SK-N-SH (cell line): Measurements from ENCODE around the gene HLF. TPM values are rescaled to one million over a fixed set of nuclear protein-coding genes. Genes with fewer than 3 reads are reported as not detected.

Experiments
- CTCF ChIA-PET: fragments of 300-600, 350-600 bp; formaldehyde crosslinking; extraction: SDS; loops from one replicate; lab custom pipeline; 2021; lab: Yijun Ruan, JAX
- POLR2A ChIA-PET: fragments of 350-600 bp; sonication (Branson Sonifier 250); formaldehyde crosslinking; extraction: SDS; loops from one replicate; lab custom pipeline; 2020; ENCODE audit warnings: antibody characterized with exemption, inconsistent platforms; lab: Yijun Ruan, JAX
- DNase-seq: peaks from one replicate; pipeline ENCODE4 v3.0.0; 2012
- H2AFZ ChIP-seq: fragments of 200-600 bp; sonication (generic); 2 replicates; pipeline ENCODE4 v1.8.1; 2016; ENCODE audit warnings: antibody characterized with exemption, mild to moderate bottlenecking, low read depth
- H3F3A ChIP-seq: fragments of 200-600 bp; sonication (generic); replicated peaks from 2 replicates; pipeline ENCODE3; 2016; ENCODE audit warnings: antibody characterized with exemption, mild to moderate bottlenecking; ENCODE audit not compliant: insufficient read depth
- H3K27ac ChIP-seq, 2 experiments: fragments of 200-500 bp in 1 of 2; fragments of 200-600 bp in 1 of 2; sonication (Bioruptor generic) in 1 of 2; sonication (generic), shearing (Covaris generic) in 1 of 2; 2 replicates each; pipeline versions ENCODE4 v1.5.1 to v1.6.1; 2014 to 2016; ENCODE audit warnings: low read depth in 2 of 2, inconsistent platforms in 1 of 2, low read length in 1 of 2, mild to moderate bottlenecking in 1 of 2, mixed read lengths in 1 of 2
- H3K27me3 ChIP-seq: fragments of 200-600 bp; sonication (generic), shearing (Covaris generic); 2 replicates; pipeline ENCODE4 v1.6.1; 2016; ENCODE audit warnings: mixed run types; ENCODE audit not compliant: insufficient read depth
- H3K36me3 ChIP-seq, 2 experiments: fragments of 200-500 bp in 1 of 2; fragments of 200-600 bp in 1 of 2; sonication (Bioruptor generic) in 1 of 2; sonication (generic) in 1 of 2; replicated peaks in 1 of 2; 2 replicates each; pipeline versions ENCODE3 to v1.5.1; 2014 to 2016; ENCODE audit warnings: low read length in 1 of 2, mild to moderate bottlenecking in 1 of 2; ENCODE audit not compliant: insufficient read depth in 2 of 2, control insufficient read depth in 1 of 2
- H3K4me1 ChIP-seq, 2 experiments: fragments of 200-500 bp in 1 of 2; fragments of 200-600 bp in 1 of 2; sonication (Bioruptor generic) in 1 of 2; sonication (generic), shearing (Covaris generic) in 1 of 2; 2 replicates each; pipeline versions ENCODE4 v1.5.1 to v1.6.1; 2014 to 2016; ENCODE audit warnings: low read depth in 1 of 2, low read length in 1 of 2, mixed run types in 1 of 2; ENCODE audit not compliant: insufficient read depth in 2 of 2, control insufficient read depth in 1 of 2
- H3K4me2 ChIP-seq: fragments of 200-600 bp; sonication (generic), shearing (Covaris generic); 2 replicates; pipeline ENCODE4 v1.6.1; 2017; ENCODE audit warnings: mixed run types
- H3K4me3 ChIP-seq, 2 experiments: fragments of 200-500 bp in 1 of 2; fragments of 200-600 bp in 1 of 2; sonication (Bioruptor generic) in 1 of 2; sonication (generic), shearing (Covaris generic) in 1 of 2; 2 replicates each; pipeline versions ENCODE4 v1.5.1 to v1.8.1; 2014 to 2016; ENCODE audit warnings: low read depth in 2 of 2, inconsistent platforms in 1 of 2, low read length in 1 of 2, mild to moderate bottlenecking in 1 of 2, mixed read lengths in 1 of 2, moderate library complexity in 1 of 2
- H3K79me2 ChIP-seq: fragments of 200-600 bp; sonication (generic); 2 replicates; pipeline ENCODE4 v1.8.1; 2017; ENCODE audit warnings: mild to moderate bottlenecking; ENCODE audit not compliant: insufficient read depth
- H3K9ac ChIP-seq: fragments of 200-600 bp; sonication (generic); 2 replicates; pipeline ENCODE4 v1.6.1; 2017; ENCODE audit warnings: mixed run types
- H3K9me2 ChIP-seq: fragments of 200-600 bp; sonication (generic); 2 replicates; pipeline ENCODE4 v1.6.1; 2017; ENCODE audit warnings: mixed run types
- H3K9me3 ChIP-seq: fragments of 200-600 bp; sonication (generic); 2 replicates; pipeline ENCODE4 v1.6.1; 2017; ENCODE audit warnings: mixed run types, mild to moderate bottlenecking, moderate library complexity
- H4K20me1 ChIP-seq: fragments of 200-600 bp; sonication (generic); 2 replicates; pipeline ENCODE4 v1.6.1; 2017; ENCODE audit warnings: mild to moderate bottlenecking, mixed run types; ENCODE audit not compliant: insufficient read depth
- CTCF ChIP-seq: fragments of 200-600 bp; sonication (generic); IDR thresholded peaks from 2 replicates; pipeline ENCODE4 v1.6.1; 2017; ENCODE audit warnings: antibody characterized with exemption, mild to moderate bottlenecking, moderate library complexity
- ELF1 ChIP-seq: IDR thresholded peaks from 2 replicates; pipeline ENCODE4 v1.4.0; 2012
- FOSL2 ChIP-seq: IDR thresholded peaks from 2 replicates; pipeline ENCODE4 v1.4.0; 2012; ENCODE audit warnings: low read depth, mild to moderate bottlenecking, moderate library complexity, borderline replicate concordance
- FOXJ3 ChIP-seq: sonication (generic); formaldehyde crosslinking; IDR thresholded peaks from 2 replicates; pipeline ENCODE4 v1.5.1; 2020; ENCODE audit warnings: mild to moderate bottlenecking, missing genetic modification reagents
- POLR2AphosphoS5 ChIP-seq: IDR thresholded peaks from 2 replicates; pipeline ENCODE4 v1.6.1; 2012; ENCODE audit warnings: low read depth, low read length
- RCOR1 ChIP-seq: fragments of 150-350 bp; IDR thresholded peaks from 2 replicates; pipeline ENCODE4 v1.6.1; 2017; ENCODE audit warnings: antibody characterized with exemption, low read length
- REST ChIP-seq: IDR thresholded peaks from 2 replicates; pipeline ENCODE4 v1.6.1; 2012; ENCODE audit warnings: mild to moderate bottlenecking, low read depth, low read length, moderate library complexity
- SMC3 ChIP-seq: IDR thresholded peaks from 2 replicates; pipeline ENCODE4 v1.6.1; 2012; ENCODE audit warnings: low read depth, low read length, improper control_type of control experiment
- TAF1 ChIP-seq: IDR thresholded peaks from 2 replicates; pipeline ENCODE4 v1.6.1; 2012; ENCODE audit warnings: low read depth, mild to moderate bottlenecking, low read length, moderate library complexity, borderline replicate concordance
- USF1 ChIP-seq: IDR thresholded peaks from 2 replicates; pipeline ENCODE4 v1.4.0; 2012; ENCODE audit warnings: low read depth, borderline replicate concordance
- USF2 ChIP-seq: fragments of 150-350 bp; IDR thresholded peaks from 2 replicates; pipeline ENCODE4 v1.6.1; 2017; ENCODE audit warnings: antibody characterized with exemption, low read length, low read depth, borderline replicate concordance
- WGBS: methylation state at CpG from one replicate; pipeline ENCODE4 v1.1.6; 2017; ENCODE audit warnings: low lambda C conversion rate; 5-methylcytosine and 5-hydroxymethylcytosine counted together
- polyA plus RNA-seq, 3 experiments: library from polyadenylated mRNA; depleted of rRNA; stranded (reverse); fragments of >200 nt; gene quantifications; 2 replicates each; pipeline ENCODE4 v1.2.3, GENCODE V29; 2012

Gene HLF
- polyA plus RNA-seq, 1 of the 3 experiments (the other 2 are of a cell fraction) = 0.03 TPM

GRCh38 chr17:55291114-55291507, 26.4 kb downstream of the HLF start:
- Histone ChIP-seq H3K9me2 (no peaks in the 10 kb centered on the region), H3K9me3 (no peaks in the 10 kb centered on the region), H3K4me2 (no peak overlapping the region), H3K4me1 (peaks cover 0 to 7% of the 10 kb centered on the region in 2 experiments; a peak in 1 of 4 replicates), H3K79me2 (no peaks in the 10 kb centered on the region), H4K20me1 (no peaks in the 10 kb centered on the region), H3F3A (no peaks in the 10 kb centered on the region), H3K9ac (no peak overlapping the region), H2AFZ (no peak overlapping the region), H3K27me3 (no peaks in the 10 kb centered on the region), H3K27ac (no peak overlapping the region), H3K36me3 (no peaks in the 10 kb centered on the region), H3K4me3 (no peak overlapping the region)
- TF ChIP-seq ELF1 = no peak
- DNase-seq = no peak
- ChIA-PET POLR2A (no interaction called here), CTCF (interaction anchor here (1.6 to 3.0 kb wide), 3 partner anchors 17 to 299 kb away, joined by 3 to 11 read pairs (median 6); partner anchors contain the start of gene HLF)
- WGBS = 29% methylated on average over 1 of the region's 1 CpG

- Histone ChIP-seq H3K4me3 (no peak overlapping the region), H3K36me3 (no peaks in the 10 kb centered on the region), H3K9me3 (no peaks in the 10 kb centered on the region)
- POLR2A ChIA-PET = no interaction called here
- TF ChIP-seq TAF1 = no peak
- no peak for TF ChIP-seq POLR2AphosphoS5
- TF ChIP-seq ELF1 = no peak
- no peak for TF ChIP-seq REST
- TF ChIP-seq, all 33 proteins: peak for 0
- H4K20me1 ChIP-seq = no peaks in the 10 kb centered on the region
- WGBS = 70% methylated on average over 5 of the region's 5 CpGs
- H3K4me1 ChIP-seq = peaks cover 0 to 4% of the 10 kb centered on the region in 2 experiments; a peak in 1 of 4 replicates
- H3F3A ChIP-seq = no peaks in the 10 kb centered on the region
- no peaks in the 10 kb centered on the region for H3K9me2 ChIP-seq
- DNase-seq = no peak
- H2AFZ ChIP-seq = no peak overlapping the region
- CTCF ChIA-PET = interaction anchor here (1.2 to 3.3 kb wide), 3 partner anchors 18 to 299 kb away, joined by 3 to 25 read pairs (median 9); no protein-coding TSS in a partner anchor
- H3K27ac ChIP-seq = no peak overlapping the region
- no peaks in the 10 kb centered on the region for H3K27me3 ChIP-seq
- H3K9ac ChIP-seq = no peak overlapping the region
- no peaks in the 10 kb centered on the region for H3K79me2 ChIP-seq
- no peak overlapping the region for H3K4me2 ChIP-seq
These were observed 27.3 kb downstream of the HLF start for GRCh38 chr17:55292094-55292493.

- DNase-seq = no peak
- no peaks in the 10 kb centered on the region for H4K20me1 ChIP-seq
- CTCF ChIA-PET = interaction anchor here (0.6 to 3.3 kb wide), 18 partner anchors 9 to 301 kb away, joined by 3 to 25 read pairs (median 5); no protein-coding TSS in a partner anchor
- no peak overlapping the region for H3K4me2 ChIP-seq
- H3K4me1 ChIP-seq = peaks cover 0 to 2% of the 10 kb centered on the region in 2 experiments; a peak in 1 of 4 replicates
- no peaks in the 10 kb centered on the region; the same call in 1 of the 2 replicates for H3K27me3 ChIP-seq
- H3K36me3 ChIP-seq = no peaks in the 10 kb centered on the region
- no peak overlapping the region for H3K27ac ChIP-seq
- no peak overlapping the region for H3K4me3 ChIP-seq
- H3K9me3 ChIP-seq = no peaks in the 10 kb centered on the region
- no peak overlapping the region for H2AFZ ChIP-seq
- 75% methylated on average over 13 of the region's 13 CpGs for WGBS
- no peaks in the 10 kb centered on the region for H3K9me2 ChIP-seq
- no peaks in the 10 kb centered on the region for H3F3A ChIP-seq
- no peaks in the 10 kb centered on the region for H3K79me2 ChIP-seq
- no peak overlapping the region for H3K9ac ChIP-seq
- POLR2A ChIA-PET = no interaction called here
- TF ChIP-seq USF1 (no peak), FOXJ3 (CRISPR knock-in tag) (no peak), RCOR1 (no peak), USF2 (no peak), FOSL2 (no peak), CTCF (no peak), SMC3 (no peak)
These were observed 29.4 kb downstream of the HLF start for GRCh38 chr17:55294042-55294751.
